A673 (cell line): ENCODE data around the gene SYTL5. TPM values are rescaled to one million over a fixed set of nuclear protein-coding genes. Genes with fewer than 3 reads are reported as not detected.

Source experiments
- BruUV-seq: library from RNA; stranded (reverse); fragments of 400-500 nt; replicated peaks from 2 replicates; lab custom pipeline; 2021; lab: Mats Ljungman, UMichigan
- CTCF ChIA-PET: fragments of 300-600 bp; sonication (Branson Sonifier 250); formaldehyde crosslinking; loops from one replicate; lab custom pipeline; 2022; ENCODE audit warnings: antibody characterized with exemption; lab: Charles Lee
- POLR2A ChIA-PET: fragments of 300-600 bp; sonication (Branson Sonifier 250); formaldehyde crosslinking; loops from one replicate; lab custom pipeline; 2022; ENCODE audit warnings: antibody characterized with exemption; ENCODE audit not compliant: low non-redundant PET; lab: Charles Lee
- DNase-seq: peaks from one replicate; pipeline ENCODE4 v3.0.0-alpha.2; 2015; ENCODE audit warnings: low spot score
- H3K27ac ChIP-seq: fragments of 200-600 bp; sonication (generic); 2 replicates; pipeline ENCODE4 v1.5.1; 2016; ENCODE audit warnings: mixed run types, low read depth, mild to moderate bottlenecking, mixed read lengths, antibody characterized with exemption, low read length; ENCODE audit not compliant: poor library complexity, severe bottlenecking
- H3K27me3 ChIP-seq: fragments of 200-600 bp; sonication (generic); replicated peaks from 2 replicates; pipeline ENCODE4 v1.6.1; 2017; ENCODE audit warnings: mixed run types, low read depth, mild to moderate bottlenecking, mixed read lengths, antibody characterized with exemption, low read length; ENCODE audit not compliant: insufficient read depth, poor library complexity
- H3K36me3 ChIP-seq: fragments of 200-600 bp; sonication (generic); 2 replicates; pipeline ENCODE4 v1.6.1; 2016; ENCODE audit warnings: mixed run types, mild to moderate bottlenecking, mixed read lengths, antibody characterized with exemption, low read length; ENCODE audit not compliant: insufficient read depth, poor library complexity, severe bottlenecking
- H3K4me1 ChIP-seq: fragments of 200-600 bp; sonication (generic); 2 replicates; pipeline ENCODE4 v1.6.1; 2017; ENCODE audit warnings: mixed run types, mild to moderate bottlenecking, mixed read lengths, antibody characterized with exemption, low read length; ENCODE audit not compliant: insufficient read depth, poor library complexity, severe bottlenecking
- H3K4me3 ChIP-seq: fragments of 200-600 bp; sonication (generic); 2 replicates; pipeline ENCODE4 v1.5.1; 2016; ENCODE audit warnings: low read depth, mixed run types, mild to moderate bottlenecking, mixed read lengths, low read length; ENCODE audit not compliant: poor library complexity, severe bottlenecking
- H3K9me3 ChIP-seq: fragments of 200-600 bp; sonication (generic); 2 replicates; pipeline ENCODE4 v1.6.1; 2016; ENCODE audit warnings: mixed run types, low read depth, mild to moderate bottlenecking, mixed read lengths, antibody characterized with exemption, low read length; ENCODE audit not compliant: poor library complexity, severe bottlenecking
- EZH2 ChIP-seq: fragments of 200-600 bp; sonication (generic); IDR thresholded peaks from 2 replicates; pipeline ENCODE4 v1.6.1; 2017; ENCODE audit warnings: borderline replicate concordance, low read depth, mild to moderate bottlenecking, mixed read lengths, antibody characterized with exemption, low read length; ENCODE audit not compliant: poor library complexity, severe bottlenecking
- intact Hi-C: fragments of 100-400 bp; cut with micrococcal nuclease; formaldehyde crosslinking; loops from one replicate; pipeline ENCODE4 v1.10.0; 2022; ENCODE audit not compliant: unreplicated experiment
- microRNA-seq: library from miRNA; unstranded; fragments of <30 nt; microRNA quantifications from one replicate; pipeline ENCODE4 v1.2.0, GENCODE V29; 2021
- total RNA-seq: library from RNA; stranded (reverse); gene quantifications from 2 replicates; pipeline ENCODE4 v1.2.3, GENCODE V29; 2021
- TF ChIP-seq, protein P1 (sequence below): fragments of 300-800, 200-600 bp; sonication (generic); conservative IDR thresholded peaks from 2 replicates; pipeline ENCODE4 v1.5.1; 2017; ENCODE audit warnings: low read depth, mild to moderate bottlenecking, antibody characterized with exemption, low read length, moderate library complexity, mixed read lengths

SYTL5 gene
- total RNA-seq, 1 experiment from 2014 or later, result 17.9 TPM

DNA sequence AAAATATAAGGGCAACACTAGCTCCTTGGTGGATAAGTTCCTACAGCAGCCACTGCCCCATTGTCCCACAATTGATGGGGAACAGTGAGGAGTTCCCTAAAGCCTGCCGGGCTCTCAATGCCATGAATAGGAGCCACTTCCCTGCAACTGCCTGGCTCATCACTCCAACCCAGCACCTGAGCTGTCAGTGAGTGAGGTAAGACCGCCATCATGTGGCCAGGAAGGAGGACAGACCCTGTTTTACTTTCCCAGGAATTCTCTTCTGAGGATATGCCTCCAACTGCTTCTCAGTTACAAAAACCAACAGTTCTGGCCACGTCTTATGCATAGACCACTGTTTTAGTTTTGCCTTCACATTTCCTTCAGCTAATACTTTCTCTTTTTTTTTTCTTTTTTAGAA is 168.8 kb downstream of the SYTL5 start:
- H3K4me1 ChIP-seq, result no peaks in the 10 kb centered on the region
- H3K27me3 ChIP-seq, result no peaks in the 10 kb centered on the region
- H3K4me3 ChIP-seq, result no peak overlapping the region
- peak; percentile 72 for DNase-seq
- intact Hi-C loops, result loop anchor here (2.0 kb wide), 2 partner anchors 248 to 430 kb away; no protein-coding TSS in a partner anchor
- BruUV-seq, result no TSS peak
- H3K9me3 ChIP-seq, result no peaks in the 10 kb centered on the region
- no peak overlapping the region for H3K27ac ChIP-seq
- ChIA-PET POLR2A (no interaction called here), CTCF (interaction anchor here (1.3 kb wide), 1 partner anchor 429 kb away, joined by 9 read pairs; no protein-coding TSS in a partner anchor)
- no peaks in the 10 kb centered on the region for H3K36me3 ChIP-seq
- TF ChIP-seq, protein P1, sequence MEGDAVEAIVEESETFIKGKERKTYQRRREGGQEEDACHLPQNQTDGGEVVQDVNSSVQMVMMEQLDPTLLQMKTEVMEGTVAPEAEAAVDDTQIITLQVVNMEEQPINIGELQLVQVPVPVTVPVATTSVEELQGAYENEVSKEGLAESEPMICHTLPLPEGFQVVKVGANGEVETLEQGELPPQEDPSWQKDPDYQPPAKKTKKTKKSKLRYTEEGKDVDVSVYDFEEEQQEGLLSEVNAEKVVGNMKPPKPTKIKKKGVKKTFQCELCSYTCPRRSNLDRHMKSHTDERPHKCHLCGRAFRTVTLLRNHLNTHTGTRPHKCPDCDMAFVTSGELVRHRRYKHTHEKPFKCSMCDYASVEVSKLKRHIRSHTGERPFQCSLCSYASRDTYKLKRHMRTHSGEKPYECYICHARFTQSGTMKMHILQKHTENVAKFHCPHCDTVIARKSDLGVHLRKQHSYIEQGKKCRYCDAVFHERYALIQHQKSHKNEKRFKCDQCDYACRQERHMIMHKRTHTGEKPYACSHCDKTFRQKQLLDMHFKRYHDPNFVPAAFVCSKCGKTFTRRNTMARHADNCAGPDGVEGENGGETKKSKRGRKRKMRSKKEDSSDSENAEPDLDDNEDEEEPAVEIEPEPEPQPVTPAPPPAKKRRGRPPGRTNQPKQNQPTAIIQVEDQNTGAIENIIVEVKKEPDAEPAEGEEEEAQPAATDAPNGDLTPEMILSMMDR, result peak; percentile 67
- TF ChIP-seq EZH2, result no peak

DNA sequence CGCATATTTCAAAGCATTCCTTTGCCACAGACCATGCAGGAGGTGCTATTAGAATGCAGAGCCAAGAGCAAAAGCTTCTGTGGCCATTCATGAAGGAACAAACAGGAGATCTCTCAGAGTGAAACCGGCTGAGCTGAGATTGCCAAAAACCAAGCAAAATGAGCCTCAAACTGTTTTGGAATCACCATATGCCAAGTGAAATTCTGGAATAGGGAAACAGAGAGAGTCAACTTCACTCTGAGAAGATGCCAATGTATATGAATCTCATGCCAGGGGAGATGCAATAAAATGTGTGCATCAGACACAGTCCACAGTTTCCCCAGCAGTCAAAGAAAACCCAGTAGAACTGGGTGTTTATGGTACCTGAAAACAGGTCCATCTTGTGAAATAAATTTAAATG is 172.0 kb downstream of the SYTL5 start:
- ChIA-PET POLR2A (no interaction called here), CTCF (no interaction called here)
- H3K4me3 ChIP-seq, result no peak overlapping the region
- no peaks in the 10 kb centered on the region for H3K36me3 ChIP-seq
- no peaks in the 10 kb centered on the region for H3K27me3 ChIP-seq
- H3K27ac ChIP-seq, result no peak overlapping the region
- intact Hi-C loops, result no loop called here
- no peak for TF ChIP-seq EZH2
- TF ChIP-seq, protein P1, result no peak
- H3K4me1 ChIP-seq, result no peaks in the 10 kb centered on the region
- DNase-seq, result no peak
- BruUV-seq, result no TSS peak
- H3K9me3 ChIP-seq, result no peaks in the 10 kb centered on the region

Small RNA genes within 50 kb of the gene (microRNA-seq; reads per million reads assigned to microRNA genes)
- not detected for gene MIR548AJ2

Other genes starting within 250 kb of the SYTL5 start
- 0.22 TPM in 1 of 2 replicates, not detected in the other for gene CYBB, start 226.5 kb upstream of the SYTL5 start, total RNA-seq
- 38.3 and 38.5 TPM in 2 replicates for gene DYNLT3, start 159.0 kb upstream of the SYTL5 start, total RNA-seq
- gene SRPX, start 214.3 kb downstream of the SYTL5 start, total RNA-seq, result 0.96 and 1.1 TPM in 2 replicates